Loucy (cell line): ENCODE data around the gene SDC1.

Experiments used
- H2AFZ ChIP-seq: fragments of 200-600 bp; sonication (generic); 2 replicates; pipeline ENCODE4 v1.6.0; 2016; ENCODE audit warnings: antibody characterized with exemption, mild to moderate bottlenecking, low read length, moderate library complexity
- H3F3A ChIP-seq: fragments of 200-600 bp; 2 replicates; pipeline ENCODE4 v1.6.0; 2016; ENCODE audit warnings: antibody characterized with exemption, low read depth, mild to moderate bottlenecking
- H3K27me3 ChIP-seq: fragments of 200-600 bp; sonication (generic); 2 replicates; pipeline ENCODE4 v1.6.1; 2014; ENCODE audit warnings: low read length, mild to moderate bottlenecking; ENCODE audit not compliant: insufficient read depth, poor library complexity, severe bottlenecking
- H3K36me3 ChIP-seq: fragments of 200-600 bp; sonication (generic); 2 replicates; pipeline ENCODE4 v1.6.1; 2016; ENCODE audit warnings: low read length; ENCODE audit not compliant: insufficient read depth
- H3K4me1 ChIP-seq: fragments of 200-600 bp; sonication (generic); 2 replicates; pipeline ENCODE4 v1.5.1; 2014; ENCODE audit warnings: low read length, mild to moderate bottlenecking; ENCODE audit not compliant: insufficient read depth, poor library complexity, severe bottlenecking
- H3K4me2 ChIP-seq: fragments of 200-600 bp; sonication (generic); 2 replicates; pipeline ENCODE4 v1.6.0; 2014; ENCODE audit warnings: antibody characterized with exemption, low read length, low read depth, mild to moderate bottlenecking; ENCODE audit not compliant: poor library complexity, severe bottlenecking
- H3K4me3 ChIP-seq: fragments of 200-600 bp; sonication (generic); 2 replicates; pipeline ENCODE4 v1.5.1; 2014; ENCODE audit warnings: low read length, mild to moderate bottlenecking, mixed read lengths; ENCODE audit not compliant: poor library complexity, severe bottlenecking
- H3K79me2 ChIP-seq: fragments of 200-600 bp; sonication (generic); 2 replicates; pipeline ENCODE4 v1.6.1; 2014; ENCODE audit warnings: low read length; ENCODE audit not compliant: insufficient read depth
- H3K9ac ChIP-seq: fragments of 200-600 bp; sonication (generic); 2 replicates; pipeline ENCODE4 v1.6.0; 2014; ENCODE audit warnings: mild to moderate bottlenecking, low read depth, low read length, moderate library complexity; ENCODE audit not compliant: poor library complexity, severe bottlenecking
- H3K9me2 ChIP-seq: fragments of 200-600 bp; sonication (generic); replicated peaks from 2 replicates; pipeline ENCODE4 v1.6.1; 2016; ENCODE audit warnings: low read depth, low read length, mixed read lengths
- H3K9me3 ChIP-seq: fragments of 200-600 bp; sonication (generic); 2 replicates; pipeline ENCODE4 v1.6.1; 2014; ENCODE audit warnings: mild to moderate bottlenecking, antibody characterized with exemption, low read length, low read depth; ENCODE audit not compliant: insufficient read depth
- H4K20me1 ChIP-seq: fragments of 200-600 bp; sonication (generic); 2 replicates; pipeline ENCODE4 v1.6.0; 2014; ENCODE audit warnings: antibody characterized with exemption, low read length, mild to moderate bottlenecking; ENCODE audit not compliant: insufficient read depth, poor library complexity, severe bottlenecking
- CTCF ChIP-seq: fragments of 200-600 bp; sonication (generic); conservative IDR thresholded peaks from 2 replicates; pipeline ENCODE4 v1.5.1; 2014; ENCODE audit warnings: mild to moderate bottlenecking, antibody characterized with exemption, low read length
- EZH2phosphoT487 ChIP-seq: fragments of 200-600 bp; IDR thresholded peaks from 2 replicates; pipeline ENCODE4 v1.6.1; 2018; ENCODE audit warnings: antibody characterized with exemption, mild to moderate bottlenecking, moderate library complexity, borderline replicate concordance

The SDC1 gene

GRCh38 chr2:20194097-20195015 lies 30.6 kb downstream of the SDC1 start:
- Histone ChIP-seq H3K9me3 (no peaks in the 10 kb centered on the region), H3K4me2 (no peak overlapping the region), H4K20me1 (no peaks in the 10 kb centered on the region), H3K9ac (no peak overlapping the region), H3K4me1 (no peaks in the 10 kb centered on the region), H3K4me3 (no peak overlapping the region), H3K79me2 (no peaks in the 10 kb centered on the region), H3F3A (no peaks in the 10 kb centered on the region), H3K36me3 (no peaks in the 10 kb centered on the region), H3K27me3 (no peaks in the 10 kb centered on the region), H2AFZ (no peak overlapping the region), H3K9me2 (no peaks in the 10 kb centered on the region)
- TF ChIP-seq CTCF (no peak), EZH2phosphoT487 (no peak)

GRCh38 chr2:20193185-20193584 lies 31.7 kb downstream of the SDC1 start:
- H3K9ac ChIP-seq: no peak overlapping the region
- TF ChIP-seq CTCF (no peak), EZH2phosphoT487 (no peak)
- H2AFZ ChIP-seq: no peak overlapping the region

GRCh38 chr2:20192781-20193180 lies 32.1 kb downstream of the SDC1 start:
- Histone ChIP-seq H3K27me3 (no peaks in the 10 kb centered on the region), H2AFZ (no peak overlapping the region), H3K79me2 (no peaks in the 10 kb centered on the region), H4K20me1 (no peaks in the 10 kb centered on the region), H3K9me2 (no peaks in the 10 kb centered on the region), H3K4me1 (no peaks in the 10 kb centered on the region), H3K4me3 (no peak overlapping the region), H3K9ac (no peak overlapping the region), H3K4me2 (no peak overlapping the region), H3K36me3 (no peaks in the 10 kb centered on the region), H3K9me3 (no peaks in the 10 kb centered on the region), H3F3A (no peaks in the 10 kb centered on the region)
- no peak for TF ChIP-seq CTCF
- no peak for TF ChIP-seq EZH2phosphoT487

More at GRCh38 chr2:20193185-20193584, 31.7 kb downstream of the SDC1 start:
- Histone ChIP-seq H3K9me3 (no peaks in the 10 kb centered on the region), H3K4me2 (no peak overlapping the region), H3F3A (no peaks in the 10 kb centered on the region), H3K4me1 (no peaks in the 10 kb centered on the region), H3K4me3 (no peak overlapping the region), H3K36me3 (no peaks in the 10 kb centered on the region), H3K9me2 (no peaks in the 10 kb centered on the region), H3K27me3 (no peaks in the 10 kb centered on the region), H4K20me1 (no peaks in the 10 kb centered on the region), H3K79me2 (no peaks in the 10 kb centered on the region)
